Uterus (tissue), 4 donors: ENCODE data around the gene HS3ST4. TPM values are rescaled to one million over a fixed set of nuclear protein-coding genes. Genes with fewer than 3 reads are reported as not detected.

Experiments used
- DNase-seq, 2 donors: peaks; one replicate each; pipeline ENCODE4 v3.0.0-alpha.2; 2019 to 2020
- H3K27ac ChIP-seq, 2 donors: fragments of 200-600 bp; sonication (generic); 1 replicate in 1 of 2; 2 replicates in 1 of 2; pipeline ENCODE4 v1.5.1; 2016 to 2018
- H3K27me3 ChIP-seq, 2 donors: fragments of 200-600 bp; sonication (generic); one replicate each; pipeline ENCODE4 v1.5.1; 2018 to 2019; ENCODE audit warnings: control low read depth in 1 of 2
- H3K36me3 ChIP-seq, 2 donors: fragments of 200-600 bp; sonication (generic); one replicate each; pipeline ENCODE4 v1.5.1; 2019; ENCODE audit warnings: control low read depth in 1 of 2
- H3K4me1 ChIP-seq, 2 donors: fragments of 200-600 bp; sonication (generic); one replicate each; pipeline ENCODE4 v1.5.1; 2018 to 2019; ENCODE audit warnings: control low read depth in 1 of 2
- H3K4me3 ChIP-seq, 2 donors: fragments of 200-600 bp; sonication (generic); 1 replicate in 1 of 2; 2 replicates in 1 of 2; pipeline ENCODE4 v1.5.1; 2018 to 2019; ENCODE audit warnings: mild to moderate bottlenecking in 1 of 2
- H3K9me3 ChIP-seq, 2 donors: fragments of 200-600 bp; sonication (generic); one replicate each; pipeline ENCODE4 v1.5.1; 2019; ENCODE audit warnings: control low read depth in 1 of 2
- POLR2A ChIP-seq, 2 donors: fragments of 450-650 bp; IDR thresholded peaks; one replicate each; pipeline ENCODE4 v1.6.1; 2016; ENCODE audit warnings: antibody characterized with exemption in 2 of 2, mild to moderate bottlenecking in 1 of 2, moderate library complexity in 1 of 2
- intact Hi-C: fragments of 100-400 bp; cut with DNase I; formaldehyde crosslinking; loops from one replicate; pipeline ENCODE4 v1.15.1; 2023; ENCODE audit warnings: low total_unique reads
- total RNA-seq, 4 donors: library from RNA; depleted of rRNA in 3 of 4; stranded (reverse); fragments of >200 nt in 3 of 4; gene quantifications; one replicate each; pipeline versions ENCODE4 v1.1.0 to v1.2.4, GENCODE V29; 2014 to 2023
- TF ChIP-seq, protein P1 (sequence below), 4 experiments: fragments of 200-600 bp in 2 of 4; fragments of 450-650 bp in 2 of 4; sonication (generic) in 2 of 4; IDR thresholded peaks; one replicate each; pipeline ENCODE4 v1.5.1; 2016 to 2019; ENCODE audit warnings: antibody characterized with exemption in 4 of 4, mild to moderate bottlenecking in 2 of 4, moderate library complexity in 1 of 4
- donor health status: DM: yes; HTN: yes; CAD: no.

HS3ST4 gene
- total RNA-seq, 4 donors from 2014 or later = 0.14 TPM; not detected in 3

DNA sequence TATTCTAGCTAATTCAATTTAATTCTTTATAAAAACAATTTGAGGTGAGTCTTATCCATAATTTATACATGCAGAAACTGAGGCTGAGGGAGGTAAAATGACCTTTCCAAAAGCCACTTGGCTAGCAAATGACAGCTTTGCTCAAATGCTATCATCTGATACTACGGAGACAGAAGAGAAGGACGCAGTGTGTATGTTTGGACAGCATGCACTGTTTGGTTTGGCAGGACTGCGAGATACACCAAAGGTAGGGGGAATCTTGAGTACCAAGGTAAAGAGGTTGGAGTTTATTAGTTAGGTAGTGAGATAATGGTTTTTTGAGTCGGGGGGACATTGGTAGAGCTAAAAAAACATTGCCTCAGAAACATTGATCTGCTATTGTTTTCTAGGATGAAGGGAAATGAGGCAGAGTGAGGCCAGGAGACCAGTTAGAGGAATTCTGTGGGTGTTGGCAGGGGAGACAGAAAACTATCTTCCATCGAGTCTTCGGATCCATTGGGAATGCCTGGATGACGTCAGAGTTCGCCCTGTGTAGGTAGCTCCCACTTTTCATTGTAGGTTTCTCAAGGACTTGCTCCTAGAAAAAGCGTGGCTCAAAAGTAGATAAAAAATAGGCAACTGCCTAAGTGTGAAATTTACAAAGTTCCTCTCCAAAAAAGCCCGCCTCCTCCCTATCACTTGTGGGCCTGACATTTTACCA is 2.5 kb upstream of the HS3ST4 start:
- no peaks in the 10 kb centered on the region for H3K36me3 ChIP-seq
- H3K4me3 ChIP-seq = no peak overlapping the region
- peaks cover 0 to 8% of the 10 kb centered on the region in 2 donors for H3K4me1 ChIP-seq
- no peak overlapping the region for H3K27ac ChIP-seq
- intact Hi-C loops = no loop called here
- H3K27me3 ChIP-seq = peaks cover 0 to 9% of the 10 kb centered on the region in 2 donors
- TF ChIP-seq POLR2A (IDR thresholded peaks at IDR 0.05) = no peak
- TF ChIP-seq, protein P1, sequence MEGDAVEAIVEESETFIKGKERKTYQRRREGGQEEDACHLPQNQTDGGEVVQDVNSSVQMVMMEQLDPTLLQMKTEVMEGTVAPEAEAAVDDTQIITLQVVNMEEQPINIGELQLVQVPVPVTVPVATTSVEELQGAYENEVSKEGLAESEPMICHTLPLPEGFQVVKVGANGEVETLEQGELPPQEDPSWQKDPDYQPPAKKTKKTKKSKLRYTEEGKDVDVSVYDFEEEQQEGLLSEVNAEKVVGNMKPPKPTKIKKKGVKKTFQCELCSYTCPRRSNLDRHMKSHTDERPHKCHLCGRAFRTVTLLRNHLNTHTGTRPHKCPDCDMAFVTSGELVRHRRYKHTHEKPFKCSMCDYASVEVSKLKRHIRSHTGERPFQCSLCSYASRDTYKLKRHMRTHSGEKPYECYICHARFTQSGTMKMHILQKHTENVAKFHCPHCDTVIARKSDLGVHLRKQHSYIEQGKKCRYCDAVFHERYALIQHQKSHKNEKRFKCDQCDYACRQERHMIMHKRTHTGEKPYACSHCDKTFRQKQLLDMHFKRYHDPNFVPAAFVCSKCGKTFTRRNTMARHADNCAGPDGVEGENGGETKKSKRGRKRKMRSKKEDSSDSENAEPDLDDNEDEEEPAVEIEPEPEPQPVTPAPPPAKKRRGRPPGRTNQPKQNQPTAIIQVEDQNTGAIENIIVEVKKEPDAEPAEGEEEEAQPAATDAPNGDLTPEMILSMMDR (IDR thresholded peaks at IDR 0.05) = no peak
- DNase-seq = no peak
- H3K9me3 ChIP-seq = no peaks in the 10 kb centered on the region

DNA sequence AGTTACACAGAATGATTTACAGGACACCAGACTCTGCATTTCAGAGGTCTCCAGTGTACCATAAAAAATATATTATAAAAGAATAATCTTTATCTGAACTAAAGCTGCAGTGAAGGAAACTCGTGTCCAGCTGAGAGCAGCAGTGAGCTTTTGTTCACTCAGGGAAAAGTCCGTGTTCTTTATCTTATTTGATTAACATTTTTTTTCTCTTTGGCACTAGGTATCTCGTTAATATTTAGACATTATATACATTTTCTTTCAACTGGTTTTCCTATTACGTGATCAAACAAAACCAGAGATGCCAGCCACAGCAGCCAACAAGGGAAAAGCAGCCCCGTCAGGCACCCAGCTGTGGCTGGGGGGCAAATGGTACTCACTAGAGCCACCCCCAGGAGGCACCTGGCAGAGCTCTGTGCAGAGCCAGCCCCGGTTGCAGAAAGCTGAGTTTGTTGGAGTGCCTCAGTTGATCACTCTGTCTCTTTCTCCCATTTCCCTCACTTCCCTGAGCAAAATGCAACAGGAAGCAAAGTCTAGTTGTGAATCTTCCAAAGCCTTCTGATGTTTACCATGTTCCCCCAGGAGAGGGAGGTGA is 1.1 kb upstream of the HS3ST4 start:
- no peak for TF ChIP-seq POLR2A (IDR thresholded peaks at IDR 0.05)
- TF ChIP-seq, protein P1 (IDR thresholded peaks at IDR 0.05) = no peak
- peaks cover 0 to 8% of the 10 kb centered on the region in 2 donors for H3K4me1 ChIP-seq
- intact Hi-C loops = no loop called here
- H3K9me3 ChIP-seq = no peaks in the 10 kb centered on the region
- no peak overlapping the region for H3K27ac ChIP-seq
- no peak overlapping the region for H3K4me3 ChIP-seq
- no peaks in the 10 kb centered on the region for H3K36me3 ChIP-seq
- no peak for DNase-seq
- peaks cover 0 to 16% of the 10 kb centered on the region in 2 donors for H3K27me3 ChIP-seq

DNA sequence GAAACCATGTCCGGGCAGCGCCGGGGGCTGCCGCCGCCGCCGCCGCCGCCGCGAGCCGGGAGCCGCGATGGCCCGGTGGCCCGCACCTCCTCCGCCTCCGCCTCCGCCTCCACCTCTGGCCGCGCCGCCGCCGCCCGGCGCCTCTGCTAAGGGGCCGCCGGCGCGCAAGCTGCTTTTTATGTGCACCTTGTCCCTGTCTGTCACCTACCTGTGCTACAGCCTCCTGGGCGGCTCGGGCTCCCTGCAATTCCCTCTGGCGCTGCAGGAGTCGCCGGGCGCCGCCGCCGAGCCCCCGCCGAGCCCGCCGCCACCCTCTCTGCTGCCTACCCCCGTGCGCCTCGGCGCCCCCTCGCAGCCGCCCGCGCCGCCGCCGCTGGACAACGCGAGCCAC is 587 bp downstream of the HS3ST4 start:
- H3K27me3 ChIP-seq = peaks cover 0 to 22% of the 10 kb centered on the region in 2 donors
- peaks cover 0 to 8% of the 10 kb centered on the region in 2 donors for H3K4me1 ChIP-seq
- H3K36me3 ChIP-seq = no peaks in the 10 kb centered on the region
- intact Hi-C loops = no loop called here
- no peak for DNase-seq
- H3K27ac ChIP-seq = no peak overlapping the region
- no peak for TF ChIP-seq POLR2A (IDR thresholded peaks at IDR 0.05)
- TF ChIP-seq, protein P1 (IDR thresholded peaks at IDR 0.05) = no peak
- no peaks in the 10 kb centered on the region for H3K9me3 ChIP-seq
- H3K4me3 ChIP-seq = no peak overlapping the region

DNA sequence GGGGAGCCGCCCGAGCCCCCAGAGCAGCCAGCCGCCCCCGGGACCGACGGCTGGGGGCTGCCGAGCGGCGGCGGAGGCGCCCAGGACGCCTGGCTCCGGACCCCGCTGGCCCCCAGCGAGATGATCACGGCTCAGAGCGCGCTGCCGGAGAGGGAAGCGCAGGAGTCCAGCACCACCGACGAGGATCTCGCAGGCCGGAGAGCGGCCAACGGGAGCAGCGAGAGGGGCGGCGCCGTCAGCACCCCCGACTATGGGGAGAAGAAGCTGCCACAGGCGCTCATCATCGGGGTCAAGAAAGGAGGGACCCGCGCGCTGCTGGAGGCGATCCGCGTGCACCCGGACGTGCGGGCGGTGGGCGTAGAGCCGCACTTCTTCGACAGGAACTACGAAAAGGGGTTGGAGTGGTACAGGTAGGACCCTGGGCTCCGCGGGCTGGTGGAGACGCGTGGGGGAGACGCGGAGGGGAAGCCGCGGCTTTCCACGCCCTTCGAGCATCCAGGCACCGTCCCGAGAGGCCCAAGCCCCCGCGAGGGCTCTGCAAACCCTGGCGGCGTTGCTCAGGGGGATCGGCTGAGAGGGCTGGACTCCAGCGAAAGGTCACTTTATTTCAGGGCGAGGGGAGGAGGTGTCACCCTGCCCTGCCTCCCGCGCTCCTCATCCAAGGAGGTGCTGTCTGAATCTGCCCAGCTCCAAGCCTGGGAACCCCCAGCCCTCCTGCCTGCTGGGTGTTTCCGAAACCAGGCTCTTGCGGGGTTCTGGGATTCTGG is 1.2 kb downstream of the HS3ST4 start:
- H3K4me3 ChIP-seq = no peak overlapping the region
- intact Hi-C loops = no loop called here
- H3K4me1 ChIP-seq = peaks cover 0 to 8% of the 10 kb centered on the region in 2 donors
- H3K9me3 ChIP-seq = no peaks in the 10 kb centered on the region
- H3K27ac ChIP-seq = no peak overlapping the region
- peaks cover 0 to 23% of the 10 kb centered on the region in 2 donors for H3K27me3 ChIP-seq
- no peak for DNase-seq
- TF ChIP-seq, protein P1 (IDR thresholded peaks at IDR 0.05) = no peak
- no peak for TF ChIP-seq POLR2A (IDR thresholded peaks at IDR 0.05)
- no peaks in the 10 kb centered on the region for H3K36me3 ChIP-seq

DNA sequence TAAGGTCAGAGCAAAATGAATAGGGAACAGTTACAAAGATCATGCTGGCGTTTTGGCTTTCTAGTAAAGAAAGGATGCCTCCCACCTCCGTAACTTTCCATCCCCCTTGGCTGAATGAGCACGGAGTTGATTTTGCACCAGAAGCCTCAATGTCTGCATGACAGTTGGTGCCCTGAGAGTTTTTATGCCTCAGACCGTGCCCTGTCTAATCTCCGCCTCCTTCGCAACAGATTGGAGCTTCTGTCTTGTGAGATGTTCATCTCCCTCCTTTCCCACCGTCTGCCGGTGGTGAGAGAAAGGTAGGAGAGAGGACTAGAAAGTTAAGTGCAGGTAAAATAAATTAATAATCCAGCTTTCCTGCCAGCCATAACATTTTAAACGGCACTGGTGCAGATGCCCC is 1.9 kb downstream of the HS3ST4 start:
- H3K27me3 ChIP-seq = peaks cover 0 to 23% of the 10 kb centered on the region in 2 donors
- DNase-seq = no peak
- H3K9me3 ChIP-seq = no peaks in the 10 kb centered on the region
- TF ChIP-seq POLR2A (IDR thresholded peaks at IDR 0.05) = no peak
- TF ChIP-seq, protein P1 (IDR thresholded peaks at IDR 0.05) = no peak
- intact Hi-C loops = no loop called here
- no peak overlapping the region for H3K27ac ChIP-seq
- H3K36me3 ChIP-seq = no peaks in the 10 kb centered on the region
- H3K4me1 ChIP-seq = peaks cover 0 to 8% of the 10 kb centered on the region in 2 donors
- H3K4me3 ChIP-seq = no peak overlapping the region
